ENCODE results near the gene FRS3.

The FRS3 gene

GRCh38 chr6:41728073-41728936 lies 51.4 kb downstream of the FRS3 start:
- DNase-seq (ENCODE audit: low read depth in 2 of 2): no peak

- no peak for DNase-seq (ENCODE audit: low read depth in 2 of 2)
Measured at GRCh38 chr6:41727705-41728072, 52.0 kb downstream of the FRS3 start.

GRCh38 chr6:41726876-41727275 lies 52.8 kb downstream of the FRS3 start:
- DNase-seq (ENCODE audit: low read depth in 2 of 2): no peak

GRCh38 chr6:41724586-41725501 lies 54.9 kb downstream of the FRS3 start:
- no peak for DNase-seq (ENCODE audit: low read depth in 2 of 2)

- no peak for DNase-seq (ENCODE audit: low read depth in 2 of 2)
Measured at GRCh38 chr6:41724228-41724580, 55.5 kb downstream of the FRS3 start.

GRCh38 chr6:41723530-41724227 lies 56.0 kb downstream of the FRS3 start:
- peak; percentile 71 to 75 for DNase-seq (ENCODE audit: low read depth in 2 of 2)

GRCh38 chr6:41722969-41723529 lies 56.7 kb downstream of the FRS3 start:
- no peak for DNase-seq (ENCODE audit: low read depth in 2 of 2)

GRCh38 chr6:41721414-41721813 lies 58.3 kb downstream of the FRS3 start:
- DNase-seq (ENCODE audit: low read depth in 2 of 2): no peak

GRCh38 chr6:41720783-41721182 lies 58.9 kb downstream of the FRS3 start:
- no peak for DNase-seq (ENCODE audit: low read depth in 2 of 2)

- DNase-seq (ENCODE audit: low read depth in 2 of 2): no peak
Measured at GRCh38 chr6:41720262-41720620, 59.5 kb downstream of the FRS3 start.
